ENCODE results near the gene GPC6. TPM values are rescaled to one million over a fixed set of nuclear protein-coding genes. Genes with fewer than 3 reads are reported as not detected.

The GPC6 gene
- total and polyA plus RNA-seq, 2 donors (not counting 3 experiments of a cell fraction or from before 2014, with no cell fraction given) = 0.01 TPM; not detected in 1

- no peaks in the 10 kb centered on the region for H3K79me2 ChIP-seq (ENCODE audit: control insufficient read depth, insufficient read depth, low read length)
- POLR2A ChIA-PET = no interaction called here
- peaks cover 3% of the 10 kb centered on the region for H3K9me3 ChIP-seq (replicated peaks; ENCODE audit: control insufficient read depth, insufficient read depth, low read length)
- H4K20me1 ChIP-seq (replicated peaks; ENCODE audit: control insufficient read depth, extremely low read depth, insufficient read depth, low read length) = no peaks in the 10 kb centered on the region
- peak; percentile 53 for FAIRE-seq
- H3K27ac ChIP-seq (ENCODE audit: insufficient read depth, low read depth, low read length) = no peak overlapping the region
- no peak overlapping the region for H3K4me2 ChIP-seq (ENCODE audit: insufficient read depth, low read length)
- BruUV-seq (replicated peaks) = no TSS peak
- DNase-seq (ENCODE audit: low read depth, low spot score) = no peak
- H3K27me3 ChIP-seq (ENCODE audit: control insufficient read depth in 2 of 2, insufficient read depth in 2 of 2, low read length in 2 of 2) = no peaks in the 10 kb centered on the region
- no peak overlapping the region for H2AFZ ChIP-seq (ENCODE audit: low read depth, low read length)
- intact Hi-C loops (cut with micrococcal nuclease) (no loop called here), dilution Hi-C loops (cut with MboI; ENCODE audit: extremely low pct_ligation_motif_present, low sequenced_read_pairs) (no loop called here)
- no peaks in the 10 kb centered on the region for H3K9me1 ChIP-seq (replicated peaks; ENCODE audit: control insufficient read depth, extremely low read depth, insufficient read depth, low read length)
- H3K4me3 ChIP-seq (replicated peaks in 1 of 3; ENCODE audit: insufficient read depth in 1 of 3, low read depth in 1 of 3, low read length in 3 of 3) = no peak overlapping the region
- CTCF ChIA-PET = no interaction called here
- H3K36me3 ChIP-seq (ENCODE audit: control insufficient read depth in 2 of 2, extremely low read depth in 1 of 2, insufficient read depth in 2 of 2, low read length in 2 of 2) = no peaks in the 10 kb centered on the region
- no peaks in the 10 kb centered on the region for H3K4me1 ChIP-seq (ENCODE audit: control insufficient read depth, extremely low read depth, insufficient read depth, low read length)
- no peak for TF ChIP-seq GATA2 (IDR thresholded peaks at IDR 0.05; ENCODE audit: insufficient read depth, insufficient read length, low read depth, low read length)
- TF ChIP-seq CTCF (IDR thresholded peaks at IDR 0.05; ENCODE audit: extremely low read depth in 1 of 2, insufficient read depth in 1 of 2, low read depth in 1 of 2, low read length in 2 of 2) = no peak
- no peak for TF ChIP-seq MYC (IDR thresholded peaks at IDR 0.05; ENCODE audit: low read depth, low read length)
- TF ChIP-seq MAX (IDR thresholded peaks at IDR 0.05; ENCODE audit: insufficient read depth, insufficient read length) = no peak
- TF ChIP-seq FOS (IDR thresholded peaks at IDR 0.05; ENCODE audit: borderline replicate concordance, insufficient read depth, low read length) = no peak
- H3K9ac ChIP-seq (replicated peaks; ENCODE audit: extremely low read depth, insufficient read depth, low read length) = no peak overlapping the region
These were observed 419.6 kb downstream of the GPC6 start for GRCh38 chr13:93646245-93646644.

- Histone ChIP-seq H3K9me3 (replicated peaks; ENCODE audit: control insufficient read depth, insufficient read depth, low read length) (peaks cover 3% of the 10 kb centered on the region), H3K4me2 (ENCODE audit: insufficient read depth, low read length) (no peak overlapping the region), H4K20me1 (replicated peaks; ENCODE audit: control insufficient read depth, extremely low read depth, insufficient read depth, low read length) (no peaks in the 10 kb centered on the region), H3K27ac (ENCODE audit: insufficient read depth, low read depth, low read length) (no peak overlapping the region), H3K9me1 (replicated peaks; ENCODE audit: control insufficient read depth, extremely low read depth, insufficient read depth, low read length) (no peaks in the 10 kb centered on the region), H3K4me1 (ENCODE audit: control insufficient read depth, extremely low read depth, insufficient read depth, low read length) (no peaks in the 10 kb centered on the region), H3K4me3 (replicated peaks in 1 of 3; ENCODE audit: insufficient read depth in 1 of 3, low read depth in 1 of 3, low read length in 3 of 3) (no peak overlapping the region), H3K9ac (replicated peaks; ENCODE audit: extremely low read depth, insufficient read depth, low read length) (no peak overlapping the region), H3K79me2 (ENCODE audit: control insufficient read depth, insufficient read depth, low read length) (no peaks in the 10 kb centered on the region), H3K36me3 (ENCODE audit: control insufficient read depth in 2 of 2, extremely low read depth in 1 of 2, insufficient read depth in 2 of 2, low read length in 2 of 2) (no peaks in the 10 kb centered on the region), H3K27me3 (ENCODE audit: control insufficient read depth in 2 of 2, insufficient read depth in 2 of 2, low read length in 2 of 2) (no peaks in the 10 kb centered on the region), H2AFZ (ENCODE audit: low read depth, low read length) (no peak overlapping the region)
- ChIA-PET POLR2A (no interaction called here), CTCF (no interaction called here)
- no TSS peak for BruUV-seq (replicated peaks)
- no peak for TF ChIP-seq EZH2 (IDR thresholded peaks at IDR 0.05; ENCODE audit: borderline replicate concordance, low read depth, low read length, severe bottlenecking)
- TF ChIP-seq JUN (IDR thresholded peaks at IDR 0.05; ENCODE audit: borderline replicate concordance, insufficient read depth, insufficient read length, low read depth) = no peak
- no peak for TF ChIP-seq CTCF (IDR thresholded peaks at IDR 0.05; ENCODE audit: extremely low read depth in 1 of 2, insufficient read depth in 1 of 2, low read depth in 1 of 2, low read length in 2 of 2)
- no peak for TF ChIP-seq POLR2AphosphoS5 (IDR thresholded peaks at IDR 0.05; ENCODE audit: insufficient read depth, low read depth, low read length)
- no peak for TF ChIP-seq MAX (IDR thresholded peaks at IDR 0.05; ENCODE audit: insufficient read depth, insufficient read length)
- no peak for TF ChIP-seq MYC (IDR thresholded peaks at IDR 0.05; ENCODE audit: low read depth, low read length)
- no peak for TF ChIP-seq GATA2 (IDR thresholded peaks at IDR 0.05; ENCODE audit: insufficient read depth, insufficient read length, low read depth, low read length)
- no peak for TF ChIP-seq FOS (IDR thresholded peaks at IDR 0.05; ENCODE audit: borderline replicate concordance, insufficient read depth, low read length)
- no peak for TF ChIP-seq POLR2A (IDR thresholded peaks at IDR 0.05; ENCODE audit: low read depth, low read length)
- intact Hi-C loops (cut with micrococcal nuclease) (no loop called here), dilution Hi-C loops (cut with MboI; ENCODE audit: extremely low pct_ligation_motif_present, low sequenced_read_pairs) (no loop called here)
- DNase-seq (ENCODE audit: low read depth, low spot score) = no peak
- no peak for FAIRE-seq
These were observed 422.9 kb downstream of the GPC6 start for GRCh38 chr13:93649496-93649895.

All from endothelial cell of umbilical vein (primary cell).